ENCODE measurements around the gene CAPN11. TPM values are rescaled to one million over a fixed set of nuclear protein-coding genes. Genes with fewer than 3 reads are reported as not detected.

Gene CAPN11
- total RNA-seq, 1 donor from 2014 or later = 2.0 TPM

- no peak overlapping the region for H3K4me3 ChIP-seq
- H3K9me3 ChIP-seq = no peaks in the 10 kb centered on the region
- H3K4me1 ChIP-seq = peaks cover 89% of the 10 kb centered on the region
- TF ChIP-seq POLR2A (IDR thresholded peaks at IDR 0.05) = no peak
- no peak for DNase-seq (ENCODE audit: extremely low spot score in 2 of 2)
- intact Hi-C loops (cut with DNase I) = no loop called here
- H3K36me3 ChIP-seq = no peaks in the 10 kb centered on the region
- no peak overlapping the region for H3K27ac ChIP-seq
- H3K27me3 ChIP-seq = no peaks in the 10 kb centered on the region
Observed at GRCh38 chr6:44119704-44120262, 38.8 kb upstream of the CAPN11 start.

- Histone ChIP-seq H3K36me3 (no peaks in the 10 kb centered on the region), H3K4me1 (peaks cover 96% of the 10 kb centered on the region), H3K9me3 (no peaks in the 10 kb centered on the region), H3K27ac (no peak overlapping the region), H3K4me3 (no peak overlapping the region), H3K27me3 (no peaks in the 10 kb centered on the region)
- no peak for TF ChIP-seq POLR2A (IDR thresholded peaks at IDR 0.05)
- intact Hi-C loops (cut with DNase I) = no loop called here
- DNase-seq (ENCODE audit: extremely low spot score in 2 of 2) = no peak
Observed at GRCh38 chr6:44120692-44121443, 37.8 kb upstream of the CAPN11 start.

GRCh38 chr6:44122801-44123200 lies 35.8 kb upstream of the CAPN11 start:
- no peak for DNase-seq (ENCODE audit: extremely low spot score in 2 of 2)
- Histone ChIP-seq H3K4me3 (peak overlapping the region in 1 of 2 donors; percentile 2), H3K36me3 (no peaks in the 10 kb centered on the region), H3K27ac (peak overlapping the region; percentile 54), H3K4me1 (peaks cover 85% of the 10 kb centered on the region), H3K9me3 (no peaks in the 10 kb centered on the region), H3K27me3 (no peaks in the 10 kb centered on the region)
- no peak for TF ChIP-seq CTCF (IDR thresholded peaks at IDR 0.05)
- TF ChIP-seq POLR2A (IDR thresholded peaks at IDR 0.05) = no peak
- TF ChIP-seq POLR2AphosphoS5 (IDR thresholded peaks at IDR 0.05; ENCODE audit: insufficient read depth in 1 of 2, low read depth in 1 of 2) = peak in 1 of 2 donors; percentile 57
- intact Hi-C loops (cut with DNase I) = no loop called here

- Histone ChIP-seq H3K27ac (peak overlapping the region; percentile 54), H3K4me1 (peaks cover 85% of the 10 kb centered on the region), H3K27me3 (no peaks in the 10 kb centered on the region), H3K9me3 (no peaks in the 10 kb centered on the region), H3K36me3 (no peaks in the 10 kb centered on the region), H3K4me3 (no peak overlapping the region)
- DNase-seq (ENCODE audit: extremely low spot score in 2 of 2) = no peak
- intact Hi-C loops (cut with DNase I) = no loop called here
- TF ChIP-seq POLR2A (IDR thresholded peaks at IDR 0.05) (no peak), CTCF (IDR thresholded peaks at IDR 0.05) (no peak), POLR2AphosphoS5 (IDR thresholded peaks at IDR 0.05; ENCODE audit: insufficient read depth in 1 of 2, low read depth in 1 of 2) (no peak)
Observed at GRCh38 chr6:44123544-44123943, 35.1 kb upstream of the CAPN11 start.

- peaks cover 73% of the 10 kb centered on the region for H3K4me1 ChIP-seq
- DNase-seq (ENCODE audit: extremely low spot score in 2 of 2) = no peak
- TF ChIP-seq CTCF (IDR thresholded peaks at IDR 0.05) (no peak), POLR2A (IDR thresholded peaks at IDR 0.05) (no peak), POLR2AphosphoS5 (IDR thresholded peaks at IDR 0.05; ENCODE audit: insufficient read depth in 1 of 2, low read depth in 1 of 2) (no peak)
- no peaks in the 10 kb centered on the region for H3K9me3 ChIP-seq
- peak overlapping the region; percentile 88 for H3K27ac ChIP-seq
- H3K4me3 ChIP-seq = peak overlapping the region; percentile 78 to 98
- H3K36me3 ChIP-seq = no peaks in the 10 kb centered on the region
- intact Hi-C loops (cut with DNase I) = no loop called here
- no peaks in the 10 kb centered on the region for H3K27me3 ChIP-seq
Observed at GRCh38 chr6:44126320-44127149, 32.1 kb upstream of the CAPN11 start.

Data from vagina (tissue), 2 donors.